ENCODE data around the gene OARD1. TPM values are rescaled to one million over a fixed set of nuclear protein-coding genes. Genes with fewer than 3 reads are reported as not detected.

The OARD1 gene
- polyA plus RNA-seq, 1 donor = 19.1 TPM

DNA sequence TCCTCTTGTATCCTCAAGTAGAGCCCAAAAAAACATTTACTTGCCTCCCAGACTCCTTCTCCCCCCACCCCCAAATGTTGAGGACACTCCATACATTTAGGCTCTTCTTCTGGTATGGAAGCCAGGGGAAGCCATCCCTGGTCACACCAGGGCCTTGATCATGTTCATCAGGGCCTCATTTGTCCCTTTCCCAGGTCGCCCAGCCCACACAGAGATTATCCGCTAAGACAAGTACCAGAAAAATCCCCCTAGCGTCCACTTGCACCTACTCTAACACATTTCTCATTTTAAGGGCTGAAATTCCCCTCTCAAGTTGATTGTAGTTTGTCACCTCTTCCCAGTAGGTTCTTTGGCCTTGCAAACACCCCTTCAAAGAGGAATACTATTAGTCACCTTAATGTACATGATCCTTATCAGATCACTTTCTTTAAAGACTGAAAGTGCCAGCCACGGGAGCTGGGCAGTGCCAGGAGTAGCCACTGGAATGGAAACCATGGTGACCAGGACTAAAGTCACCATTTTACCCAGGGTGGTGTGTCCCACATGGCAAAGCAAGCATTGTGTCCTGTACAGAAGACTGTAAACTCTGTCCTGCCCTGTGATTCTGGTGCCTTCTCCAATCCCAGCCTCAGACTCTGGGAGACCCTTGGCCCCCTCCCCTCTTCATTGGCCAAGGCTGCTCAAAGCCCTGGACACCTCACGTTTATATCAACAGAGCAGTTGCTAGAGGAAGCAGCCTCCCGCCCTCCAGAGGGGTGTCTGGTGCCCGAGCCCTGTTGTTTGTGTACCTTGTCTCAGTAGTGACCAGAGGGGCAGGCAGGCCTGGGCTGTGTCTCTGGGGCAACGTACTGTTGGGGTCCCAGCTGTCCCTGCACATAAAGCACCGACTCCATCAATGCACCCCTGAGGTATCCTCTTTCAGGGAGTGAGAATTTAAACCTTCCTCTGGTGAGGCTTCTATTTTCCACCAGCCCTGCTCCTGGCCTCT lies 24.1 kb downstream of the OARD1 start:
- DNase-seq = no peak

DNA sequence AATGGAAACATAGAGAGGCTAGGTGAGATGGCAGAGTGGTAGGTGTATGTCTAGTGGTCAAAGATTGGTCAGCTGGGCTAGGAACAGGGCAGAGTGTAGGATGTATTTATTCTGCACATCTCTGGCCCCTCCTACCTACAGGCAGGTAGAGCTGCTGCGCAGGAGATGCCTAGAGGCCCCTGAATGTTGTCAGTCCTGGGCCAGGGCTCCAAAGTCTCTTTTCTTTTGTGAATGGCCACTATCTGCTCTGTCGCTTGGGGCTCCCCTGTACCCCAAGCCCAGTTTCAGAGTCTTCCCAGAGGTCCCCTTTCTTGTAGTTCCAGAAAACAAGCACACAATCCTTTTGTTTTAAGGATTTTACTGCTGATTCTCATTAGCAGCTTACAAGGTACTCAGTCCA lies 24.9 kb downstream of the OARD1 start:
- no peak for DNase-seq

DNA sequence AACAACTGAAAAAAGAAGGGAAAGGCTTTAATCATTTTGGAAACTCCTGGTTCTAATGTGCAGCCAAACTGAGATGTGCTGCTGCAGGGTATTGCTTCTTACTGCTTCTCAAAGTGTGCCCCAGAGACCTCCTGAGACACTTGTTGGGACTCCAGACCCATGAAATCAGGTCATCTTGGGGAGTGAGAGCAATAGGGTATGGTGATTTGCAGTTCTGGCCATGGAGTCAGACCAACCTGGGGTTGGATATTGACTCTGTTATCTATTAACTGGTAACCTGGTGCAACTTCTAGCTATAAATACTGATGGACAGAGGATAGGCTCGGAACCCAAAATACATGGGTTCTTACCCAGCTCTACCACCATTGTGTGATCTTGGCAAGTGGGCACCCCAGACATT lies 26.1 kb downstream of the OARD1 start:
- no peak for DNase-seq

DNA sequence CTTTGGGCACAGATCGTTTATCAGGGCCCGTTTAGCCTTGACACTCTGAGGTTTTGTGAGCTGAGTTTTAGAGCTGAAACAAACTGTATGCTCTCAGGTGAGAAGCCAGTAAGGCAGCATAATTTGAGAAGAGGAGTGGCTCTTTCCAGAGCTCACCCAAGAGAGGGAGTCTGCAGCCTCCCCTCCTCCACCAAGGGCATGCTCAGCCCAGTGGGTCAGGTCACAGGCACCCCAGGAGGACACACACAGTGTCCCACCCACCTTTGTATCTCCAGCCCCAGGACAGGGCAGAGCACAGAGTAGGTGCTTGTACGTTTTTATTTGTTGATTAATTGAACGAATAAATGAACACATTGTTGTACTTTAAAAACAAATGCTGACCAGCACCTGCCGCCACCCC lies 26.5 kb downstream of the OARD1 start:
- DNase-seq = no peak

DNA sequence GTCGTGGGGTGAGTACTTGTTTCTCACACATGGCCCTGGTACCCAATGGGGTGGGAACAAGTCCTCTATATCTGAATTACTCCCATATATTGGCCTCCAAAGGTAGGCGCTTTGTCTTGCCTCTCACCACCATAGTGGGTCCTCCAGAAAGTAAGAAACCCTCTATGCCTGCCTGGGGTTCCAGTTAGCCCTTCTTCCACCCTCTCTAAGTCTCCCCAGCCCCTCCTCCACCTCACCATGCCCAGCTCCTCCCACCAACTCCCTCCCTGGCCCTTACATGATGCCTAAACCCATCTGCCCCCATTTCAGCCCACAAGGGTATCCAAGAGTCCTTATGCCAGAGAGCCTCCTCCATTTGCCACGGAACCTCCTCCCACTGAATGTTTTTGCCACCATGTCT lies 29.0 kb downstream of the OARD1 start:
- no peak for DNase-seq

DNA sequence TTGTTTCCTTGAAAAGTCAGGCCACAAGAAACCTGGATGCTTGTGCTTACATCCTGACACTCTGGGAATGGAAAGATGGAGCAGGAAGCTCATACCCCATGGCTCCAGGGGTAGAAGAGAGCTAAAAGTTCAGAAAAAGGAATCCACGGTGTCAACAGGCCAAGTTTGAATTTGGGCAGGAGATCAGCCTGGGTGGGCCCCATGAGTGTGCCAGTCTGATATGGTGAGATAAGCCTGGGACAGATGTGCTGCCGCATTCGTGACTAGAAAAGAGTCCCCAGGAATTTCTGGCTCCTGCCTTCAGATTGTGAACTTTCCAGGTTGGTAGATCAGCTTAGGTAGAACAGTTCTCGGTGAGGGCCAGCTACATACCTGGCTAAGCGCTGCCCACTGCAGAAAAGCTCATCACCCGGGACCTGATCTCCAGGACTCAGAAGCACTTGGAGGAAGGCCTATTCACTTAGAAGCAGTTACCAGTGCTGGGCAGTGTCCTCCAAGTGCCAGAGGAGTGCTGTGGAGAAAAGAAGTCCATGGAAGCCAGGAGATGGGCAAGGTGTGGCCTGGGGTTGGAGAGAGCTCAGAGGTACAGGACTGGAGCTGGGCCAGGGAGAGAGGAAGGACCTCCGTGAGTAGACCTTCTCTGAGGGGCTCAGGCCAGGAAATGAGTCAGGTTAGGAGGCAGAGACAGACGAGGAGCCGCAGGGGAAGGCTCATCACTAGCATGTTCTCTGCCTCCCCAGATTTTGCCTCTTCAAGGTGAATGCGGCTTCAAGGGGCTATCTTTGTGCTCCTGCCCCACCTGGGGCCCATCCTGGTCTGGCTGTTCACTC lies 29.7 kb downstream of the OARD1 start, which contains the start of gene TSPO2:
Gene TSPO2, plus strand, starts transcription at position 242 of the 830 bp plus-strand sequence. Its CDS starts 519 bp downstream, at position 761.
- DNase-seq = no peak

DNA sequence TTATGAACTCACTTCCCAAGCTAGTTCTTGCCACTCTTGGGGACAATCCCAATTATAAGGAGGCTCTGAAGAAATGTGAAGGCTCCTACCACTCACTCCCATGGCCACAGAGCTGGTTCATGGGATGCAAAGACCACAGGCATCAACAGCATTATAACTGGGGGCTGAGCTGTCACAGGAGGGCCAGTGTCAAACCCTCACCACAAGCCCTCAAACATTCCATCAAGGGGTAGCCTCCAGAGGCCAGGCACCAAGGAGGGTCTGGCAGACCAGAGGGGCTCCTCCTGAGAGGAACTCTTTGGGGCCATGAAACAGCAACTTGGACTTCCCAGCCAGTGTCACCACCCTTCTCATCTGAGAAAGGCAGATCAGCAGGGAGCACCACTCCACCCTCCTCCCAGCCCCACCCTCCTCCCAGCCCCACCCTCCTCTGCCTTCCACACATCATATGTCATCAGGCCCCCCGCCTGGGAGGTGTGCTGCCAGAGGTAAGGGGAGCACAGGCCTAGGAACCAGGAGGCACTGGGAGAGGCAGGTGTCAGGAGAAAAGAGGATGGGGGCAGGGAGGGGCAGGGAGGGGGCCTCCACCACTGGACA lies 31.1 kb downstream of the OARD1 start:
- no peak for DNase-seq

DNA sequence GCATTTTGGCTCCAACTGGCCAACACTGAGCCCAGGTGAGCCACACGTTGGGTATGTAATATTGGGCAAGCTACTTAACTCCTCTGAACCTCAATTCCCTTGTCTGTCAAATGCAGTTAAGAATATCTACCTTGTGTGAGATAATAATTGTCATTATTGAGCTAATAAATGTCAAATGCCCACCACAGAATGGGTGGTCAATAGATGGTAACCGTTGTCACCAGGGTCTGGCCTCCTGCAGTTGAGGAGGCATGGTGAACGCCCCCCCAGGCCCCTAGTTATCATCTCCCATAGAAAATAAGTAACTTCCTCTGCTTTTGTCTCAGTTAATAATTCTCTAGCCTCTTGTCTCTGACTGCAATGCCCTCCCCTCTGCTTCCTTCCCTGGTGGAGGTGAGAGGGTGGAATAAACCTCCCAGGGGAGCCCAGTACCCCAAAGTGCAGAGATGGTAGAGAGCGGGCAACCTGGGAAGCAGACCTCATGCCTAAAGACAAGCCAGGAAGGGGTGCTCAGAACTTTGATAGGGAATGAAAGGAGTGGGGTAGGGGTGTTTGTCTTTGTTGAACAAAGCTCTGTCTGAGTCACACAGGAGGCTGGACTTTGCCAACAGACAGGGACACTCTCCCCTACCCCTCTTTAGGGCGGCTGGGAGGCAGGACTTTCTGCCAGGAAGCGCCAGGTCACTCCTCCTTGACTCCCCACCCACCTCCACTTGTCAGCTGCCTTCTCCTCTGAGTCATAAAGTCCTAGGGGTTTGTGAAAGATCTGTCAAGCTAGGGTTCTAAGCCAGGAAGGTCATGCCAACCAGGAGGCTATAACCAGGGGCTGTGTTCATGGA lies 31.8 kb downstream of the OARD1 start:
- DNase-seq = no peak

DNA sequence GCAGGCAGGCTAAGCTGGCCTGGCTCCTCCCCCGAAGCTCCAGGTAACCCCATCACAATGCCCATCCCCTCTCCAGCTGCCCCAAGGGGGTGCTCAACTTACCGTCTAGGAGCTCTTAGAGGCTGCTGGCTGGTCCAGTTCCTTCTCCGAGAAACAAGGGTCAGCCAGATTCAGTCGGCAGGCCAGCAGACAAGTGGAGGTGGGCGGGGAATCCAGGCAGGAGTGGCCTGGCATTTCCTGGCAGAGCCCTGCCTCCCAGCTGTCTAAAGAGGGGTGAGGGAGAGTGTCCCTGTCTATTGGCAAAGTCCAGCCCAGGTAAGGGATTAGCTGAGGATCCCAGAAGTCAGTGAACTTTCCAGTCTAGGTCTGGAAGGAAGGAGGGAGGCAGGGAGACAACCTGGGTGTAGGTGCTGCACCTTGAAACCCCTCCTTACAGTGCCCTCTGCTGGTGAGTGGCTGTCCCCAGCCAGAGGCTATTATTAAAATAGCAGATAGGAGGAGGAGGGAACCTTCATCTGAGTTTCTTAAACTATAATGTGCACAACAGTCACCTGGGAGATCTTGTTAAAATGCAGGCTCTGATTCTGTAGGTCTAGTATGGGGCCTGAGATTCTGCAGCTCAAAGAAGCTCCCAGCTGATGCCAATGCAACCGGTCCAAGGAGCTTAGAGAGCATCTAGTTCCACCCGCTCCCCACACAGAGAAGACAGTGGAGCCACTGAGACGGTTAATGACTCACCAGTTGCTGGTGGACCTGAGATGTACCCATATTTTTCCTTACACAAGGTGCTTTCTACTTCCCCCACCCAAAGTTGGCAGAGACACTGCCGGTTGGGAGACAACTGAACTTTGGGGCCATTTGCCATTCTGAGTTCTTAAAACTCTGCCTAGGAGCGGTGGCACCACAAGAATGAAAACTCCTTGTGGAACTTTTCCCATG lies 32.8 kb downstream of the OARD1 start, which contains the start of gene UNC5CL:
Gene UNC5CL, minus strand, starts transcription at position 162 of the 939 bp plus-strand sequence. CDS start 4,147 bp downstream, outside the sequence.
- no peak for DNase-seq

DNA sequence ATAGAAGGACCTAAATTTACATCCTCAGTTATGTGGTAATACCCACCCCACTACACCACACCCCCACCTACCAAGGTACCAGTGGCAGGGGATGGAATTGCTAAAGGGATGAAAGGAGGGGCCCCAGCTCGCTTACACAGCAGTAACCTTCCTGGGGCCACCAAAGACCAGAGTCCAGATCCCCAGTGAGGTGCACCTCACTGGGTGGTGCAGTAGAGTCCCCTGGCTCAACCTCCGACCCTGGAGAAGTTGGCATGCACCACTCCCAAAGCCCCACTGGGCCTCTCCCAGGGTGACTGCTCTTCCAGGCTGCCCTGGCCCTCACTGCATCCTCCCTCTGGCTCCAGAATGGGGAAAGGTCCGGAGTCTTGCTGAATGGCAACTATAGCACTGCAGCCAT lies 34.0 kb downstream of the OARD1 start:
- no peak for DNase-seq

DNA sequence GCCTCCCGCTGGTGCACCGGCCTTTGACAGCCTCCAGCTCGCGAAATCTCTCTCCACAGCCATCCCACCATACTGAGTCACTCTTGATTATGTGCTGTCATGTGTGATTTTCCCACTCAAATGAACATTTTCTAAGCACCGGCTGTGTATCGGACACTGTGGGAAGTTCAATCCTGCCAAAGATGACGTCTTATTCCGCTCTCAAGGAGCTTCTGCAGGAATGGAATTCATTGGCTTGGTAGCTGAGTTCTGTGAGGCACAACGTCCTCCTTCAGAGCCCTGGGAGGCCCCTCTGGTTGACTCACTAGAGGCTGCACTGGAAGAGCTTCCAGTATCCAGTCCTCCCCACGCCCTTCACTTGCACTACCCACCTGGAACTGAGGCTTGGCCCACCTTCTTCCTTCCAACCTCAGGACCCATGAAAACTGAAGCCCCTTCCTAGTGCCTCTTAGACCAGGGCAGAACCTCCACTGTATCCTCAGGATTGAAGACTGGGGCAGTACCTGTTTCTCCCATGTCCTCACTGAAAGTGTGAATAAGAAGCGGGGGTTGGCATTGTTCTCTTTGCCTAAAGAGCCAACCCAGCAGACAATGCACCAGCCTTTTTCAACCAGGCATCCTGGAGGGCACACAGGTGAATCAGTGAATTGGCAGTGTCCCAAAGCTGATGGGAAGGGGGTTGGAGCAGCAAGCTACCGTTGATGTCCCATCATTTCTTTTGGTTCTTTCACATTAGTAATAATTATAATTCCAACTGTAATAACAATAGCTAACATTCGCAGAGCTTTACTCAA lies 34.9 kb downstream of the OARD1 start:
- no peak for DNase-seq

DNA sequence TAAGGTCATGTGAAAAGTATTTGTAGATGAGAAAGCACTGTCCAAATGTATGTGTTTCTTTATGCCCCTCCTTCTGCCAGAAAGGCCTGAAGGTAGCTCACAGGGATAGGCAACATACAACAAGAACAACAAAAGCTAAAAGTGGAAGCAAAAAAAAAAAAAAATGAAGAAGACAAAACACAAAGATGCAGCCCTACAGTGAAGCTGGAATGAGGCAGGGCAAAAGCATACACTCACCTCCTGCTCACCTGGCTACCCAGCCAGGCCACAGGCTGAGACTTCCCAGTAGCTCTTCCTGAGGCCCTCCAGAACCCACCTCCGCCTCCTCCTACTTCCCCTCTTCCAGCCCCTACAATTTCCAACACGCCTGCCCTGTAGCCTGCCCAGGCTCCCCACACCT lies 35.6 kb downstream of the OARD1 start:
- no peak for DNase-seq

DNA sequence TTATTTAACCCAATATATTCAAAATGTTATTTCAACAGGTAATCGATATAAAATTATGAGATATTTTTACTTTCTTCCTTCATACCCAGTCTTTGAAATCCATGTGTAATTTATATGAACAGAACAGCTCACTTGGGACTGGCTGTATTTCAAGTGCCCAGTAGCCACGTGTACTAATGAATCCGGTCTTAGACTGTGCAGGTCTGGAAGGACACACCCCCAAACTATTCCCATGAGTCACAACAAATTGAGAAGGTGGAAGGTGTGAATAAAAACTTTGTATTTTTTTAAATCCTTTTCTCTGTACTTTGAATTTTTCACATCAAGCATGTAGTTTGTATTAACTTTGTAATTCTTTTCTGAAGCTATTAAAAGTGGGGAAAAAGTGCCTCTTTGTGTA lies 36.0 kb downstream of the OARD1 start:
- no peak for DNase-seq

DNA sequence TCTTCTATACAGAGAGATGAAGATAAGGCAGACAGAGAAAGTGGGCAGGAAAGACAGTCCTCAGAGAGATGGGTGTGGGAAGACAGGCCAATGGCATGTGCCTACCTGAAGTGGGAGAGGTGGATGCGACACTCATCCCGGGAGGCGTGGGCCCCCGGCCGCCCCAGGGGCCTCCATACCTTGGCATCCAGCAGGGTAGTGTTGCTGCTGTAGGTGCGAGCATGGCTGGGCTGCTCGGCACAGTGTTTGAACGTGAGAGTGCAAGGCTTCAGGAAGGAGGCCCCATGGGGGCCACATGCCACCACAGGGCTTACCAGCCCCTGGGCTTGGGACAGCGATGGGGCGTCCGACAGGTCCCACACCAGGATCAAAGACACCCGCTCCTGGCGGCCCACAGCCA lies 38.4 kb downstream of the OARD1 start:
- DNase-seq = no peak

DNA sequence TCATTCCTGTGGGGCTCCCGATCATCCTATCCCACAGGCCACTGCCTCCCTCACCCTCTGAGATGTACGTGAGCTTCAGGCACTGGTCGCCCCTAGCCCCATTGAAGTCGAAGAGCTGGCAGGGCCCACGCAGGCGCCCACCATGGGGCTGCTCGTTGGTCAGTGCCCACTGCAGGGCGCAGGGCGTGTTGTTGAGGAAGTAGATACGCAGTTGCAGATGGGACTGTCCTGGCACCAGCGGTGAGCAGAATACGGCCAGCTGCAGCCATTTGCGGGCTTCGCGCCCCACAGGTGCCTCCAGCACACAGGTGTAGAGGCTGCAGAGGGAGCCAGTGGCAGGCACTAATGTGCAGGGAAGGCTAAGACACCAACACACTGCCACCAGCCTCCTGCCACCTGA lies 39.3 kb downstream of the OARD1 start:
- no peak for DNase-seq

DNA sequence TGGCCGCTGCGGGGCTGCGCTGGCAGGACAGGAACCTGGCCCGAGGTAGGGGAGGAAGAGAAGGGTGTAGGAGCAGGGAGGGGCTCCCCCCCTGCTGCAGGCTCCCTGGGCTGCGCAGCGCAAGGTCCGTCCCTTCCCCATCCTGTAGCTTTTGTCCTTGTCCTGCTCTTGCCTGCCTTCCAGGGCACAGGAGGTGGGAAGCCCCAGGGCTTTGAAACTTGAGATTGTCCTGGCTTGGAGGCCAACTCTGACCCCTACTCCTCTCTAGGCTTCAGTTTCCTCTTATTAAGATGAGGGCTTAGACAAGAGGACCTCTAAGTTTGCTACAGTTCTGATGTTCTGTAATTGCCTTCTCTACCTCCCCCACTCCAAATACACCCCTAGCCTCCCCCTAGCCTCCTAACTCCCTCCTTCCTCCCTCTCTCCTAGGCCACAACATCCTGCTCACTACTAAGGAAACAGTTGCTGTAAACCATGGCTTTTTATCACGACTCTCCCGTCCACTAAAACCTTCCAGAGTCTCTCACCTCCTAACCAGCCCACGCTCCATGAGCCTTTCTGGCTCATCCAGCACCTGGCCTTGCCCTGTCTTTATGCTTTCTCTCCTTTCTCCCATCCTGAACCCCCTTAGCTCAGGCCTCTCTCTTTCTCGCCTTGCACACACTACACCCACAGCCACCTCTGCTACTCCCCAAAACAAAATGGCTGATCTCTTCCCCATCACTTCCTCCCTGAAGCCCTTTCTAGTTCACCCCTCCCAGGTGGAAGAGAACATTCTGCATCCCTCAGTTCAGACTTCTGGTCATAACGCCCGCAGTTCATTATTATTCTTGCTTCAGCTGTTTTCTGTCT lies 43.4 kb downstream of the OARD1 start:
- peak; percentile 26 for DNase-seq

DNA sequence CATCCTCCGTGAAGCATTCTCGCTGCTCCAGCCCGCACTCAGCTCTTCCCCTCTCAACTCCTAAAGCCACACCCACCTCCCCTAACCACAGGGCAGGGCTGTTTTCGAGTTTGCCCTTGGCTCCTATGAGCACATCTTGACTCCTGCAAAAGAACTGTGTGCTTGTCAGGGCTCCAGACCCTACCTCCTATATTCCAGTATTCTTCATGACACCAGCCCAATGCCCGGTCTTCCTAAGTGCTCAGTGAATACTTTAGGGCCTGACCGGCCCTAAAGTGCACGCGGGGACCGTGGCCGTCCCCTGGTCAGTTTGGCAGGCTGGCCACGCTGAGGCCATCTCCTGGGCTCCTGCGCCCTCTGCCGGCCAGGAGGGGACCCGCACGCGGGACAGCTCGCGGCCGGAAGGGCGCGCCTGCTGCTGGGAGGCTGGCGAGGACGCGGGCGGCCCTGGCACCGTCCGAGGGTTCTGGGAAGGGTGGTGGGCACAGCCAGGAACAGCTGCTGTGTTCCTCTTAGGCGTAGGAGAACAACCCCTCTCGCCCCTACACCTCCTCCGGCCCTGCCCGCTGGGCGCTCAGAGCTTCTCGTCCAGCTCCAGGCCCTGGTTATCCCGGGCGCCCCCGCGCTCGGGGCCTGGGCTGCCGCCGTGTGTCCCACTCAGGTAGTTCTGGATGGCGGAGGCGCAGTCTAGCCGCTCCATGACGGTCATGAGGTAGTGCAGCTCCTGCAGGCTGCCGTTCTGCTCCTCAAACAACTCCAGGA lies 44.2 kb downstream of the OARD1 start:
- DNase-seq = peak; percentile 87

DNA sequence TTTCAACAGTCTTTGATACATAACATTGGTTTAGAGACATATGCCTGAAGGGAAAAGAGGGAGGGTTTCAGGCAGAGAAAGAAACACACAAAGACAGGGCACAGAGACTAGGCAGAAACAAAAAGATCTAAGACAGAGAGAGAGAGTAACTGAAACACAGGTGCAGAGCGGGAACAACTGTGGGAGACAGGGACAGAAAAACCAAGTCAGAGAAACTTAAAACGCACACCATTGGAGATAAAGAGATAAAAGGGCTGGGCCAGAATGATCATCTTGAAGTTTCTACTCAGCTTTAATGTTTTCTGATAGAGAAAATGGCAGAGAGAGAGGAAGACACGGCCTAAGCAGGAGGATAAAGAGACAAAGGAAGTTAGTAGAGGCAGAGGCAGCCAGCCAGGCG lies 44.9 kb downstream of the OARD1 start:
- no peak for DNase-seq
